Psoas muscle (tissue), 8 donors: Measurements from ENCODE around the gene TENM4. TPM values are rescaled to one million over a fixed set of nuclear protein-coding genes. Genes with fewer than 3 reads are reported as not detected.

ENCODE experiments used
- ATAC-seq, 4 donors: fragments of 200-7000 bp; cut with Tn5 transposase; one replicate each; pipeline ENCODE4 v1.9.1; 2020; ENCODE audit warnings: moderate library complexity in 3 of 4, mild to moderate bottlenecking in 2 of 4
- DNase-seq, 2 donors: peaks; one replicate each; pipeline ENCODE4 v3.0.0-alpha.2; 2020
- H3K27ac ChIP-seq: fragments of 200-600 bp; one replicate; pipeline ENCODE4 v1.8.0; 2022
- H3K27me3 ChIP-seq, 3 donors: fragments of 200-600 bp in 1 of 3; one replicate each; pipeline versions ENCODE4 v1.6.1 to v1.8.0; 2013 to 2022; ENCODE audit warnings: low read length in 2 of 3, mild to moderate bottlenecking in 2 of 3, moderate library complexity in 1 of 3; ENCODE audit not compliant: insufficient read depth in 3 of 3
- H3K36me3 ChIP-seq, 2 donors: fragments of 200-600 bp in 1 of 2; one replicate each; pipeline versions ENCODE4 v1.6.1 to v1.8.0; 2013 to 2022; ENCODE audit warnings: low read depth in 1 of 2, mild to moderate bottlenecking in 1 of 2, moderate library complexity in 1 of 2; ENCODE audit not compliant: insufficient read depth in 1 of 2
- H3K4me1 ChIP-seq: fragments of 200-600 bp; one replicate; pipeline ENCODE4 v1.8.0; 2022
- H3K4me3 ChIP-seq: fragments of 200-600 bp; one replicate; pipeline ENCODE4 v1.8.0; 2022; ENCODE audit warnings: mild to moderate bottlenecking
- H3K9me3 ChIP-seq: fragments of 200-600 bp; one replicate; pipeline ENCODE4 v1.8.0; 2022
- WGBS, 3 donors: extraction: QIAGEN DNeasy Blood & Tissue Kit; methylation state at CpG; one replicate each; pipeline versions ENCODE4 v1.1.6 to v1.1.7; 2013; 5-methylcytosine and 5-hydroxymethylcytosine counted together
- intact Hi-C, 2 donors: fragments of 100-400 bp; cut with DNase I; formaldehyde crosslinking; loops; one replicate each; pipeline versions ENCODE4 v1.11.0 to v1.14.2; 2022
- polyA plus RNA-seq, 3 donors: library from polyadenylated mRNA; stranded (reverse); fragments of 200-250 nt; gene quantifications; one replicate each; pipeline ENCODE4 v1.2.3, GENCODE V29; 2013
- total RNA-seq, 4 donors: library from RNA; stranded (reverse); fragmentation: NEBNext Ultra II Directional in 2 of 4; extraction: Animal tissue kit (Norgen Biotek cat#: 25700) in 2 of 4; gene quantifications; one replicate each; pipeline versions ENCODE4 v1.2.1 to v1.2.4, GENCODE V29; 2021 to 2023
- TF ChIP-seq, protein P1 (sequence below): fragments of 200-600 bp; IDR thresholded peaks from one replicate; pipeline ENCODE4 v1.8.0; 2022; ENCODE audit warnings: antibody characterized with exemption
- donor health status: healthy with polysubstance abuse.
- donor health status: DM: no; HTN: no; CAD: no; lungs with moderate emphysema.
- donor health status: Bipolar disorder and iron deficiency.
- donor health status: healthy.
- donor health status: DM: yes; HTN: yes; CAD: no.
- donor health status: DM: no; HTN: no; CAD: no.
- donor health status: DM: no; HTN: no; CAD: no.
- donor health status: DM: yes; HTN: yes; CAD: no.

TENM4 gene
- total and polyA plus RNA-seq, 7 donors: 0.05 to 1.7 (median 0.48) TPM

DNA sequence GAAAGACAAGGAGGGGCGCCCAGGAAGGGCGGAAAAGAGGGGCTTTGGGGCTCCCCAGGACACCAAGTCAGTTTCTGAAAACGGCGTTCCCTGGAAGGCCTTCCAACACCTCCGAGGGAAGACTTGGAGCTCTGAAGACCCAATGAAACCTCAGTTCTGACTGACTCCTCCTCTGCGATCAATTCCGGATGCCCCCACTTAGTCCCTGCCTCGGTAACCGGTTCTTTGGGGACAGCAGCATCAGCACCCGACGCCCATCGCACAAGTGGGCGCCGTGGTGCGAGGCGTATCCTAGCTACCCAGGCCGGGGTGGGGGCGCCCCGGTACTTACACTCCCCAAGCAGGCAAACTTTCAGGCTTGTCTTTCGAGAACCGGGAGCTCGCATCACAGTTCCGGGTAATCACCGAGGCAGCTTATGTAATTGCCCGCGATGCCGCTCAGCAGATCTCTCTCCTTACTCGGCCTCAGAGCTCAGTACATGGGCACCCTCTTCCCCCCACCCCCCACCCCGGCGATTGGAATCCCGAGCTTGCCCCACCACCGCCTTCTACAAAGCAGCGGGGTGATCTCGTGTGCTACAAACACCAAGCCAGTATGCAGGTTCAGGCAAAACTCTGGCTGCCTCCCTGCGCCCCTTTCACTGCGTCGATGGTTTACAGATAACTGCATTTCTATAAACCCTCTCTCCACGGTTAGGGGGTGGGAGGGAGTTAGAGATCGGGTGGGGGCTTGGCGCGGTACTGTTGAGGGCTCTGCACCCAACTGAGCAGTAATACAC, 2.0 kb downstream of the TENM4 start:
- ATAC-seq (no peak), DNase-seq (peak in 1 of 2 donors; percentile 48)
- peaks cover 3 to 97% (median 29%) of the 10 kb centered on the region in 3 donors for H3K27me3 ChIP-seq
- peaks cover 18% of the 10 kb centered on the region for H3K4me1 ChIP-seq
- H3K27ac ChIP-seq: no peak overlapping the region
- intact Hi-C loops: no loop called here
- H3K36me3 ChIP-seq: no peaks in the 10 kb centered on the region
- peak overlapping the region; percentile 68 for H3K4me3 ChIP-seq
- 1 to 2% (median 2%) methylated on average over 40 to 41 of the region's 41 CpGs for WGBS, 3 donors
- TF ChIP-seq, protein P1, sequence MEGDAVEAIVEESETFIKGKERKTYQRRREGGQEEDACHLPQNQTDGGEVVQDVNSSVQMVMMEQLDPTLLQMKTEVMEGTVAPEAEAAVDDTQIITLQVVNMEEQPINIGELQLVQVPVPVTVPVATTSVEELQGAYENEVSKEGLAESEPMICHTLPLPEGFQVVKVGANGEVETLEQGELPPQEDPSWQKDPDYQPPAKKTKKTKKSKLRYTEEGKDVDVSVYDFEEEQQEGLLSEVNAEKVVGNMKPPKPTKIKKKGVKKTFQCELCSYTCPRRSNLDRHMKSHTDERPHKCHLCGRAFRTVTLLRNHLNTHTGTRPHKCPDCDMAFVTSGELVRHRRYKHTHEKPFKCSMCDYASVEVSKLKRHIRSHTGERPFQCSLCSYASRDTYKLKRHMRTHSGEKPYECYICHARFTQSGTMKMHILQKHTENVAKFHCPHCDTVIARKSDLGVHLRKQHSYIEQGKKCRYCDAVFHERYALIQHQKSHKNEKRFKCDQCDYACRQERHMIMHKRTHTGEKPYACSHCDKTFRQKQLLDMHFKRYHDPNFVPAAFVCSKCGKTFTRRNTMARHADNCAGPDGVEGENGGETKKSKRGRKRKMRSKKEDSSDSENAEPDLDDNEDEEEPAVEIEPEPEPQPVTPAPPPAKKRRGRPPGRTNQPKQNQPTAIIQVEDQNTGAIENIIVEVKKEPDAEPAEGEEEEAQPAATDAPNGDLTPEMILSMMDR: no peak
- H3K9me3 ChIP-seq: no peaks in the 10 kb centered on the region

DNA sequence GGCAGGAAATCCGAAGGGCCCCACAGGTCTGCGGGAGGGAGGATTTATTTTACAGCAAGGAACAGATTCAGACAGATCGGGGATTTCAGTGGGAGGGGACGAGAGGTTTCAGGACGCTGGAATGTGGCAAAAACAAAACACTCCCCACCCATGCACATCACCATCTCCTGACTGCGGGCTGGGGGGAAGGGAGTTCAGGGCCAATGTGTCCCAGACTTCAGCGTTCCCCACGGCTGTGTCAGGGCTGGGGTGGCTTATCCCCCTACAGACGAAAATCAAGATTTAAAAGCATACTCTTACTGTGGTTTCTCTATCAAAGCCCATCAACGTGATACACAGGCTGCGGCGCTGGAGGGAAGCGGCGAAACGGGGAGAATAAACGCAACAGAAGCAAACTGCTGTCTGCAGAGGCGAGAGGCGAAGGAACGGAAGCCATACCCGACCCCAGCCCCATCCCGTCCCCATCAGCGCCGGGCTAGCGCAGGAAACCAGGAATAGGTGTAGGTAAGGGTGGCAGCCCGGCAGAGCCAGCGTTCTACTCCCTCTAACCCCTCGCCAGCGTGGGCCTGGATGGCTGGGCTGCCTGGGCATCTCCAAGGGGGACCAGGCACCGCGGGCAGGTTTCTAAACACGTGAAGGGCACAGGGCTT, 2.7 kb downstream of the TENM4 start:
- Histone ChIP-seq H3K4me1 (peaks cover 18% of the 10 kb centered on the region), H3K4me3 (peak overlapping the region; percentile 68), H3K27ac (no peak overlapping the region), H3K9me3 (no peaks in the 10 kb centered on the region), H3K36me3 (no peaks in the 10 kb centered on the region), H3K27me3 (peaks cover 3 to 96% (median 25%) of the 10 kb centered on the region in 3 donors)
- peak in 1 of 2 donors; percentile 46 for DNase-seq
- TF ChIP-seq, protein P1: no peak
- peak in 2 of 4 donors; percentile 3 to 28 for ATAC-seq
- intact Hi-C loops: no loop called here
- WGBS, 3 donors: 2 to 4% (median 3%) methylated on average over 31 of the region's 31 CpGs

DNA sequence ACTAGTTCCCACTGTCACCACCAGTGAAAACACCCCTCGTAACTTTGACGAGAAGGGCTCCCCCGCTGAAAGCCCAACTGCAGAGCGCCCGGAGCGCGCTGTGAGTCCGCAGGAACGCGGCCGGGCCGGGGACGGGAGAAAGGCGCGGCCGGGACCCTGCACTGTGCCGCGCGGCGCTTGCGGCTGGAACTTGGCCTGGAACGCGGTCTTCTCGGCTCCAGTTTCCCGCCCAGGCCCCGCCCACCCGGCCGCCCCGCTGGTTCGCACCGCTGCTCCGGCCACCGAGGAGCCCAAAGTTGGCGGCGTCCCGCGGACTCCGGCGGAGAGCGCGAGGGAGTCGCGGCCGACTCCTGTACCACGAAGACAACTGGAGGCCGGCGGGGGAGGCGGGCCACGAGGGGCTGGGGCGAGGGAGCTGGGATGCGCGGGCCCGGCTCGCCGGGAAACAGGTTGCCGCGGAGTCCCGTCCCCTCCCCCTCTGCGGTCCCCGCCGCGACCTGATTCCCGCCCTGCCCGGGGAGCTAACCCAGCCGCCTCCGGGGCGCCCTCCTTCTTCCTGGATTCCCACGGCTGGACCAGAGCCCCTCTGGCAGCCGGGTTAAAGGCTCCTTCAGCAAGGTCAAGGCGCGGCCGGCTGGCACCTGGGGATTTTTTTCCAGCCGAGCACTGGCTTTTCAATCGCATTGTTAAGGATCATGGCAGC, 3.4 kb downstream of the TENM4 start:
- peak overlapping the region; percentile 30 for H3K27ac ChIP-seq
- peaks cover 0 to 96% (median 22%) of the 10 kb centered on the region in 3 donors for H3K27me3 ChIP-seq

DNA sequence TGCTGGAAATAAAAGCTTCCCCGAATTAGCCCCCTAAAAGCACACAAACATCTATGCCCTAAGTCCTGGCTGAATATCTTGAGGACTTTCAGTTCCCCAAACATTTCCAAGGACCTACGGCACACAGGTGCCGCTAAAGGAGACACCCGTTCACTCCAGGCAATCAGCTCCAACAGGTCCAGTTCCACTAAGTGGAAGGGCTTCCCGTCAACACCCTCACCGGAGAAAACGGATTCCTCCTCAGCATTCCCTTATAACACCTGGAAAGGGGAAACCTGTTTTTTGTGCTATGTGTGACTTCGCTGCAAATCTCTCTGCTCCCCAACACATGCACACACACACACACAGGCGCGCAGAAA, 3.9 kb downstream of the TENM4 start:
- ATAC-seq: no peak
- no peak overlapping the region for H3K27ac ChIP-seq
- intact Hi-C loops: no loop called here
- peak overlapping the region; percentile 68 for H3K4me3 ChIP-seq
- H3K4me1 ChIP-seq: peaks cover 18% of the 10 kb centered on the region
- no peak for DNase-seq
- H3K36me3 ChIP-seq: no peaks in the 10 kb centered on the region
- H3K9me3 ChIP-seq: no peaks in the 10 kb centered on the region
- TF ChIP-seq, protein P1: no peak
- 17 to 22% (median 17%) methylated on average over 10 of the region's 10 CpGs for WGBS, 3 donors
- peaks cover 0 to 92% (median 20%) of the 10 kb centered on the region in 3 donors for H3K27me3 ChIP-seq

More for the DNA sequence above, 3.4 kb downstream of the TENM4 start:
- Histone ChIP-seq H3K36me3 (no peaks in the 10 kb centered on the region), H3K4me1 (peaks cover 18% of the 10 kb centered on the region), H3K4me3 (peak overlapping the region; percentile 68), H3K9me3 (no peaks in the 10 kb centered on the region)
- TF ChIP-seq, protein P1: no peak
- intact Hi-C loops: no loop called here
- WGBS, 3 donors: 0 to 1% (median 0%) methylated on average over 45 to 74 of the region's 74 CpGs
- DNase-seq: peak; percentile 75 to 76
- ATAC-seq: peak; percentile 60 to 68 (median 61)
